HAP-1 (cell line): ENCODE measurements around the gene FLCN.

Experiments used
- DNase-seq, 2 experiments: peaks; one replicate each; pipeline ENCODE4 v3.0.0-alpha.2; 2016 to 2020; ENCODE audit warnings: low spot score in 2 of 2
- H3K27me3 ChIP-seq: fragments of 250-450 bp; sonication (Bioruptor Pico); 2 replicates; pipeline ENCODE4 v1.5.1; 2020; ENCODE audit warnings: low read depth, mild to moderate bottlenecking, moderate library complexity
- H3K36me3 ChIP-seq: fragments of 250-450 bp; sonication (Bioruptor Pico); replicated peaks from 2 replicates; pipeline ENCODE4 v1.5.1; 2020; ENCODE audit warnings: mild to moderate bottlenecking
- H3K4me1 ChIP-seq: fragments of 250-450 bp; sonication (Bioruptor Pico); 2 replicates; pipeline ENCODE4 v1.5.1; 2020; ENCODE audit warnings: mild to moderate bottlenecking
- H3K4me3 ChIP-seq: fragments of 250-450 bp; sonication (Bioruptor Pico); 2 replicates; pipeline ENCODE4 v1.5.1; 2020; ENCODE audit warnings: mild to moderate bottlenecking, moderate library complexity
- H3K9me3 ChIP-seq: fragments of 250-450 bp; sonication (Bioruptor Pico); 2 replicates; pipeline ENCODE4 v1.5.1; 2020; ENCODE audit warnings: mild to moderate bottlenecking, moderate library complexity
- in situ Hi-C: fragments of 300-500 bp; cut with MboI; formaldehyde crosslinking; loops from 3 replicates; pipeline ENCODE4 v1.14.3; 2020; ENCODE audit warnings: low sequenced_read_pairs, inconsistent platforms, mixed read lengths

The FLCN gene

DNA sequence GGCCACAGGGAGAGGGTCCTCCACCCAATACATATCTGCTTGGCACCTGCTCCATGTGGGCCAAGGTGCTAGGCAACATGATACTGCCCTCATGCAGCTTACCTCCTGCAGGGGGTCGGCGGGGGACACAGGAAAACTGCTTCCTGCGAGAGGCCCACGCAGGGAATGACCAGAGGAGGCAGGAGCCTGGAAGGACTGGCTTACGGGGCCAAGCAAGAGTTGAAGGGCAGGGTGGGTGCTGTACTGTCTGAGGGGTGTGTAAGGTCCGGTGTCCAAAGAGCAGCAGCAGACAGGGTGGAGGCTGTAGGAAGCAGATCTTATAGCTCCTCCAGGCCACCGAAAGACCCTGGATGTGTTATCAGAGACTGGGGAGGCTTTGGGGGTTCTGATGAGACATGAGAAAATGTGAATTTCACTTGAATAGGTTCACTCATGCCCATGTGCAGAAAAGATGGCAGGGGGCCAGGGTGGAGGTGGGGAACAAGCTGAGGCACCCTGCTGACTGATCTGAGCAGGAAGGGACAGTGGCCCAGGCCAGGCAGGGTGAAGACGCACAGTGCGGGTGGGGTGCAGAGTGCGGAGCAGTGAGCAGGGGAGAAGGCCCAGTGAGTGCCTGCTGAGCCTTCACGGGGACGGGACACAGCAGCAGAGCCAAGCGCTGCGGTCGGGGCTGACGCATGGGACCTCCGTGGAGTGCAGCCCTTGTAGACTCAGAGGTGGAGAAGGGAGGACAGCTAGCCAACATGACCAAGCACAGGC lies 8.3 kb downstream of the FLCN start:
- DNase-seq, result no peak
- peaks cover 82% of the 10 kb centered on the region for H3K36me3 ChIP-seq
- no peaks in the 10 kb centered on the region for H3K27me3 ChIP-seq
- no peaks in the 10 kb centered on the region for H3K4me1 ChIP-seq
- H3K4me3 ChIP-seq, result no peak overlapping the region
- no peaks in the 10 kb centered on the region for H3K9me3 ChIP-seq
- in situ Hi-C loops, result no loop called here

DNA sequence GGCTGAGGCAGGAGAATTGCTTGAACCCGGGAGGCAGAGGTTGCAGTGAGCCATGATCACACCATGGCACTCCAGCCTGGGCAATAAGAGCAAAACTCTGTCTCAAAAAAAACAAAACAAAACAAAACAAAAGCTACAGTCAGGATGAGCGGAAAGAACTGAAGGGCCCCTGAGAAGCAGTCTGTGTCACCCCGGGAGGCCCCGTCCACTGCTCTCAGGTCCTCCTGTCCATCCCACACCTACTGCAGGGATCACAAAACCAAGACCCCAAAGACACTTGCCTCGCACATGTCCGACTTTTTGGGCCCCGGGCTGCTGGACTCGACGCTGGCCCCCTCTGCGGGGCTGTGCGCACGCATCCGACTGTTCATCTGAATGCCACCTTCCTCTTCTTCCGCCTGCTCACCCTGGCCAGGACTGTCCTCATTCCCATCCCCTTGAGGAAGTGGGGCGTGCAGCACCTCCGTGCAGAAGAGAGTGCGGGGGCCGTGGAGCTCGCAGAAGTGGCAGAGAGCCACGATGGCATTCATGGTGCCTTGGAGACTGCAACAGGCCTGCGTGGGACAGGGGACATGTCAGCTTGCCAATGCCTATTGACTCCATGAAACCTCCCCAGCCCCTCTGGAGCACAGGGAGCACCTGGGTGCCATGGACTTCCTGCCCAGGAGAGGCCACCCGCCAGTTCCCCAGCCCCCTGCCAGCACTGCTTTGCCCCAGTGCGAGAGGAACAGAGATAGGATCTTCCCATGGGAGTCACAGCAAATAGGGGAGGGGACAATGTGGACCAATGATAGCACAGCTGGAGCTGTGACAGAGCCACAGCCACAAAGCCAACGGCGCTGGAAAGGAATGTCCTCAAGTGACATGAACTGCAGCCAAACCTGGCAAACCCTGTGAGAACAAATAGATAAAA lies 9.1 kb downstream of the FLCN start:
- Histone ChIP-seq H3K9me3 (no peaks in the 10 kb centered on the region), H3K4me3 (no peak overlapping the region), H3K36me3 (peaks cover 89% of the 10 kb centered on the region), H3K4me1 (no peaks in the 10 kb centered on the region), H3K27me3 (no peaks in the 10 kb centered on the region)
- in situ Hi-C loops, result no loop called here
- DNase-seq, result no peak

DNA sequence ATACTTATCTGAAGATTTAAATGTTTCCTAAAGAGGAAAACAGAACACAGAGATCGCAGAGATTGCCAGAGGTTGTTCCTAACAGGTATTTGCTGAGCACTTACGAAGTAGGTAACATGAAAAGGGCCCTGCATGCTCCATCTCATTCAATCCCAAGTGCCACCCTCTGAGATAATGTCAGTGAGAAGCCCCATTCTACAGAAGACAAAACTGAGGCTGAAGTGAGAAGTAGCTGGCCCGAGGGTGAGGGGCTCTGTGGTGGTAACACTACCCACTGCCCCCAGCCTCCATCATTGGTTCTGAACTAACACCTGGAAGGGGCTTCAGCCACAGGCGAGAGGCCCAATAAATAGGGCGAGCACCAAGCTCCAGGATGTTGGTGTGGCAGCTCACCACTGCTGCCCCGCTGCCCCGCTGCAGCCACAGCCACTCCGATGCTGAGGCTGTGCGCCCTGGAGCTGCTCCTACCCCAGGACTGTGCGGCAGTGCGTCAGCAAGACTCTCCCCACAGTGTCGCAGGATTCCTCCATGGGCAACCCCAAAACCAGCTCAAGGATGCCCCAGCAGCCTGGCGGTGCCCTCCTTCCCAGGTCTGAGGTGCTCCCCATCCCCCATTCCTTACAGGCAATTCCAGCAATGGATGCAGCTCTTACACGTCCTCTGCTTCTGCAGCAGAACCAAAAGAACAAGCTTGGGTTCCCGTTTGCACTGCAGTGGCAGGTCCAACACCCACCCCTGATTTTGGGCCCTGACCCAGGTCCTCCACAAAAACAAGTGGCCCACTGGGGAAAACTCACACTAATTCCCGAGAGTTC lies 10.3 kb downstream of the FLCN start:
- Histone ChIP-seq H3K27me3 (no peaks in the 10 kb centered on the region), H3K36me3 (peaks cover 88% of the 10 kb centered on the region), H3K4me3 (no peak overlapping the region), H3K9me3 (no peaks in the 10 kb centered on the region), H3K4me1 (no peaks in the 10 kb centered on the region)
- in situ Hi-C loops, result no loop called here
- no peak for DNase-seq

DNA sequence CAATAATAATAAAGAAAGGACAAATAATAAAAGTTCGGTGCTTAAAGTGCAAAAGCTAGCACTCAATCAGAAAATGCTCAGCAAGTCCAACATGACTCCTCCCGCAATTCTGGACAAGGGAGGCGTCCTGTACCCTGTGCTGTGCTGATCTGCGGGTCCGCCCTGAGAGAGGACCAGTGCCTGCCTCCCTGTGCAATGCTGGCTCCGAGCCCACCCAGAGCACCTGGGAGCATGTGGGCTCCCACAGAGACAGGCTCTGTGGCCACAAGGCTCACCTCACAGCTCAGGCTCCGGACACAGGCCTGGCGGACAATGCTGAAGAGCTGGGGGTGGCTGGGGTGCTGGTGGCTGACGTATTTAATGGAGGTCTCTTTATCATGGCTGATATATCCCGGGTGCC lies 11.1 kb downstream of the FLCN start:
- no peaks in the 10 kb centered on the region for H3K4me1 ChIP-seq
- H3K4me3 ChIP-seq, result no peak overlapping the region
- H3K27me3 ChIP-seq, result no peaks in the 10 kb centered on the region
- in situ Hi-C loops, result no loop called here
- no peaks in the 10 kb centered on the region for H3K9me3 ChIP-seq
- H3K36me3 ChIP-seq, result peaks cover 88% of the 10 kb centered on the region
- no peak for DNase-seq

DNA sequence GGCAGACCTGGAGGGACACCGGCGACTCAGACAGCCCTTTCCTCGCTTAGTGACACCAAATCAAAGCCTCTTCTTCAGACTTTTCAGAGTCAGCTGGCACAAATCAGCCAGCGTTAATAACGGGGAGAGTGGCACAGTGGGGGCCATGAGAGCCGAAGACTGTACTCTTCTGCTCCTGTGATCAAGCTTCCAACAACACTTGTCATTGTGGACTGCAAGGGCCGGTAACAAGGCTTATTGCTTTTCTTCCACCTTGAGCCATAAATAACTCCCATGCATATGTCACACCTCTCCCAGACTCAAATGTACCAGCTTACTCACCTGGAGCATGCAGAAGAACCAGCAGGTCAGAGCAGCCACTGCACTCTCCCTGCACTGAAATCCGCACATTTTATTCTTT lies 12.8 kb downstream of the FLCN start:
- in situ Hi-C loops, result no loop called here
- H3K36me3 ChIP-seq, result peaks cover 79% of the 10 kb centered on the region
- no peak for DNase-seq
- H3K4me3 ChIP-seq, result no peak overlapping the region
- H3K9me3 ChIP-seq, result no peaks in the 10 kb centered on the region
- no peaks in the 10 kb centered on the region for H3K27me3 ChIP-seq
- H3K4me1 ChIP-seq, result no peaks in the 10 kb centered on the region

DNA sequence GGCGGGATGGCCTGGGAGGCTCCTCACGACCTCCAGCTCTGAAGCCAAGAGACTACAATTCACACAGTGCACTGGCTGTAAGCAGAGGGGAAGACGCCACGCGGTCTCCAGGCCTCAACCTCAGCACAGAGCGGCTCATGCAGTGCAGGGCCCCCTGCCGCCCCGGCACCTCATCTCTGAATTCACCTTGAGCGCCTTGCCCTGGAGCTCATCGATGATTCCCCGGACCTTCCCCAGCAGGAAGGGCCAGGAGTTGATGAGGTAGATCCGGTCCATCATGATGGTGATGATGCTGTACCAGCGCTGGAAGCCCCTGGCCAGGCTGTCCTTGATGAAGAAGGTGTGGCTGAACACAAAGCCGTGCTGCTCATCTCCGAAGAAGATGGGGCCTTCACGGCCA lies 13.2 kb downstream of the FLCN start:
- Histone ChIP-seq H3K36me3 (peaks cover 78% of the 10 kb centered on the region), H3K9me3 (no peaks in the 10 kb centered on the region), H3K4me3 (no peak overlapping the region), H3K27me3 (no peaks in the 10 kb centered on the region), H3K4me1 (no peaks in the 10 kb centered on the region)
- in situ Hi-C loops, result no loop called here
- DNase-seq, result no peak

DNA sequence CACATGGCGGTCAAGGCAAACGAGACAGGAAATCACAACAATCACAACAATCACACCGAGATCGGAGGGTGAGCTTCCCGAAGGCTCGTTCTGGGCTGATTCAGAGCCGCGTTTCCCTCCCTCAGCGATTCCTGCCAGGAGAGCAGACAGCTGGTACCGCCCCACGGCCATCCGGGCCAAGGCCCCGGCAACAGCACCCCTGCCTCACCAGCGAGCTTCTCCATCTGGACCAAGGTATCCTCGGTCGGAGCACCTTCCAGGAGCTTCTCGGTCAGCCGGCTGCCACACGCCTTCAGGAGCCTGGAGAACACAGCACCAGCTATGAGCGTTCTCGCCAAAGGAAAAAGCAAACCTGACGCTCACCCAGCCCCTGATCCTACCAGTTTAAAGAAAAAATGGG lies 15.6 kb downstream of the FLCN start:
- Histone ChIP-seq H3K4me1 (no peaks in the 10 kb centered on the region), H3K4me3 (no peak overlapping the region), H3K36me3 (peaks cover 79% of the 10 kb centered on the region), H3K9me3 (no peaks in the 10 kb centered on the region), H3K27me3 (no peaks in the 10 kb centered on the region)
- in situ Hi-C loops, result no loop called here
- no peak for DNase-seq

DNA sequence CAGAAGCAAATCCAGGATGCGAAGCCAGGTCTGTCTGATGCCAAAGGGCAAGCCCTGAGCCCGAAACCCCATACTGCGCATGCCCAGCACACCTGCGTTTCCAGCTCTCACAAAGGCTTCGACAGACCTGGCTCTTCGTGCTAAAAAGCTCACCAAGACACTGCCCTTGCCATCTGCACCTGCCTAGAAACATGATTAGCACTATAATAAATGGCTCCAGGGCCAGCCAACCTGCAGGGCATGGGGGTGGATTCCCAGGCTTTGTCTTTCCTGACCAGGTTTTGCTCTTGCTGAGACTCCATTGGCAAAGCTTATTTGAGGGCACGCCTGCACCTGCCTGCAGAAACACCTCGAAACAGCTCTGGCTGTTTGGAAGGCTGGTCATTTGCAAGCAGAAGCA lies 16.4 kb downstream of the FLCN start:
- H3K4me3 ChIP-seq, result no peak overlapping the region
- no peaks in the 10 kb centered on the region for H3K4me1 ChIP-seq
- DNase-seq, result no peak
- in situ Hi-C loops, result no loop called here
- peaks cover 76% of the 10 kb centered on the region for H3K36me3 ChIP-seq
- no peaks in the 10 kb centered on the region for H3K9me3 ChIP-seq
- no peaks in the 10 kb centered on the region for H3K27me3 ChIP-seq

DNA sequence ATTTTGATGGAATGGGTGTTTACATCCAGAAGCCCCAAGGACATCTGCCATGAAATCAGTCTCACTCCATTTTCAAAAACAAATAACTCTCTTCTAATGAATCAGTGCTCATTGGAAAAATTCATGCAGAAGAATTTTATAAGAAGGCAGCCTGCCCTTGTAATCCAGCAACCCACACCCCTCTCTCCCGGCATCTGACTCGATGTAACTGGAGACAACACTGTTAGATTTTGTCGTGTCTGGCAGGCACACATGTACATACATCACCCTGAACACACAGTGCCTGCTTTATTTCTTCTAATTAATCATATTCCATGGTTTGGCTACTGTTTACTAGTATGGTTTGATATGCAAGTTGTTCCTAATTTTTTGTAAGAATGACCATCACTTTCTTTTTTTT lies 19.0 kb downstream of the FLCN start:
- Histone ChIP-seq H3K4me3 (no peak overlapping the region), H3K27me3 (no peaks in the 10 kb centered on the region), H3K36me3 (peaks cover 71% of the 10 kb centered on the region), H3K9me3 (no peaks in the 10 kb centered on the region), H3K4me1 (no peaks in the 10 kb centered on the region)
- in situ Hi-C loops, result no loop called here
- no peak for DNase-seq

DNA sequence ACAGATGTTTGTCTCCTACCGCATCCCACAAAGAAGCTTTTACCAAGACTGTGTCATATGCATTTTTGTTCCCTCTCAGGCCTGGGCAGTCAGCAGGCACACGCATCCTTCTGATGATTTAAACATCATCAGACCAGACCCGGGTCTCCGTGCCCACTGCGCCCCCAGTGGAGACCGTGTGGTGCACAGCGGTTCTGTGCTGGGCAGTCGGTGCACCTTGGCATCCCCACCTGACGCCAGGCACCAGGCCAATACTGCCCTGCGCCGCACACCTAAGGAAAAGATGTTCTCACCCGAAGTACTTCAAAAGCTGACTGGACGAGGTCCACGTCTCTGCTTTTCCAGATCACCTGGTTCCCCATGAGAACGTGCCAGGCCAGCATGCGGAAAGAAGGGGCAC lies 20.2 kb downstream of the FLCN start:
- Histone ChIP-seq H3K4me3 (no peak overlapping the region), H3K9me3 (no peaks in the 10 kb centered on the region), H3K27me3 (no peaks in the 10 kb centered on the region), H3K36me3 (peaks cover 71% of the 10 kb centered on the region), H3K4me1 (no peaks in the 10 kb centered on the region)
- no peak for DNase-seq
- in situ Hi-C loops, result no loop called here

DNA sequence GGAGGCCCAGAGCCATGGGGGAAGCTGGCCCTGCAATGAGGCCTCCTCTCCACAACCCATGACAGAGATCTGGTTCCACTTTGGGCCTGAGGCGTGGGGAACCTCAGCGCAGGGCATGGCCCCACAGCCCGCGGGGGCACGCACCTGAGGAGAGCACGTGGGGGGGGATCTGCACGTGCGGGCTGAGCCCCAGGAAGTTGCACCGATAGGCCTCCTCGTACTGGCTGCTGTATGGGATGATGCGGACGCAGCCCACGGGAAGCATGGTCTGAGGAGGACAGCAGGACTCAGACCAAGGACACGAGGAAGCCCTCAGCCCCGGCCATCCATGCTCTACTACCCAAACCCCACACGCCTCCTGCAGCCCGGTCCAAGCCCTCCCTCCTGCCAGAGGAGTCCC lies 20.7 kb downstream of the FLCN start:
- in situ Hi-C loops, result no loop called here
- no peaks in the 10 kb centered on the region for H3K4me1 ChIP-seq
- DNase-seq, result no peak
- H3K27me3 ChIP-seq, result no peaks in the 10 kb centered on the region
- H3K9me3 ChIP-seq, result no peaks in the 10 kb centered on the region
- H3K4me3 ChIP-seq, result no peak overlapping the region
- peaks cover 70% of the 10 kb centered on the region for H3K36me3 ChIP-seq

DNA sequence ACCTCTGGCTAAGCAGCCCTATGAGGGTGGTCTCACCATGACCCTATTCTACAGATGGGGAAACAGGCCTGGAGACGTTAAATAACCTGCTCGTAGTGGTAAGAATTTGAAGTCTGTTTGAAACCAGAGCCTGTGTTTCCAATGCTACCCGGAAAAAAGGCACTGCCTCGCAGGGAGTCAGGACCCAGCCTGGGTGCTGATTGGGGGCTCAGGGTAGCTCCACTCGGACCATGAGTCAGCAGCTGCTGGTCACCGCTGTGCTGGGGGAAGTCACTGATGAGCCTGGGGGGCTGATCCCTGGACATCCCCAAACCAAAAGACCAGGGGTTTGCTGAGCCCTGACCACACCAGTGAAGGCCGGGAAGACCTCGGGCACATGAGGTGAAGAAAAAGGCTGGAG lies 21.4 kb downstream of the FLCN start:
- Histone ChIP-seq H3K36me3 (peaks cover 64% of the 10 kb centered on the region), H3K9me3 (no peaks in the 10 kb centered on the region), H3K4me1 (no peaks in the 10 kb centered on the region), H3K27me3 (no peaks in the 10 kb centered on the region), H3K4me3 (no peak overlapping the region)
- in situ Hi-C loops, result no loop called here
- DNase-seq, result no peak

DNA sequence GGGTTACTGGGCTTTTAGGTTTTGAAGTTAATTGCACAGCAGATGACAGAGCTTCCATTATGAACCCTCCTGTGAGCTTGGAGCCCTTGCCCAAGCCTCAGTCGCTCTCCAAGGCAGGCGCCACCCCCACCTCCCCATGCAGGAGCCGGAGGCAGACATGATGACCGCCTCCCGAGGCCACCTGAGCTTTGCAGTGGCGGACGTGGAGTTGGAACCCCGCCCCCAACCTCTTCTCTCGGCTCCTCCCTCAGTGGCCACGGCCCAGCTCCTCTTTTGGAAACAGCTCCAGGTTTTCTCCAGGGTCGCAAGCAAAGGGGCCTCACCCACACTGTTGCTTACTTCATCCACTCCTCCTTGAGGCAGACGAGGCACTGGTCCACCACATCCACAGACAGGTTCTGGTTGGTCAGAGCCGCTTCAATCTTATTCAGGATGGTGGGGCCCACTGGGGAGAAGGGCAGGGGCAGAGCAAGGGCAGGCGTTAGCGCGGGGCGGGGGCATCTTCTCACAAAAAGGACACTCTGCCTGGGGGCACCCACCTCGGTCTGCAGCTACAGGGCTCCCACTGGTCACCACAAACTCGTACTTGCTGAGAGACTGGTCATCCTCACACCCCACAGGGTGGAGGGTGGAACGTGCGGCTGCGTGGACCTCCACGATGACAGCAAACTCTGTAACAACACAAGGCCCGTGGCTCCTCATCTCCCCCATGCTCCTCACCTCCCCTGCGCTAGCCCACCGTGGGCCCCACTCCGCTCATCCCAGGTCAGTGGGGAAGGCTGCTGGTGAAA lies 22.1 kb downstream of the FLCN start:
- no peak overlapping the region for H3K4me3 ChIP-seq
- H3K4me1 ChIP-seq, result no peaks in the 10 kb centered on the region
- no peaks in the 10 kb centered on the region for H3K27me3 ChIP-seq
- peaks cover 62% of the 10 kb centered on the region for H3K36me3 ChIP-seq
- H3K9me3 ChIP-seq, result no peaks in the 10 kb centered on the region
- DNase-seq, result no peak
- in situ Hi-C loops, result no loop called here
